CD4-positive, alpha-beta T cell (primary cell): ENCODE results near the gene TIAM1. TPM values are rescaled to one million over a fixed set of nuclear protein-coding genes. Genes with fewer than 3 reads are reported as not detected.

Experiments used
- ATAC-seq: fragments of 200-7000 bp; cut with Tn5 transposase; one replicate; pipeline ENCODE4 v1.10.0; 2022; ENCODE audit warnings: mild to moderate bottlenecking; ENCODE audit not compliant: poor library complexity
- CTCF ChIA-PET: fragments of 350-600 bp; sonication (Branson Sonifier 250); formaldehyde crosslinking; loops from one replicate; lab custom pipeline; 2021; ENCODE audit warnings: antibody characterized with exemption, inconsistent platforms; lab: Charles Lee
- POLR2A ChIA-PET: fragments of 350-600 bp; sonication (Branson Sonifier 250); formaldehyde crosslinking; loops from one replicate; lab custom pipeline; 2021; ENCODE audit warnings: antibody characterized with exemption, inconsistent platforms; lab: Charles Lee
- DNase-seq, 14 experiments: peaks; one replicate each; pipeline ENCODE4 v3.0.0-alpha.2; 2013 to 2020; ENCODE audit warnings: mixed read lengths in 2 of 14
- H3K27ac ChIP-seq, 2 donors: one replicate each; pipeline versions ENCODE4 v1.5.1 to v1.7.0; 2013; ENCODE audit warnings: low read length in 2 of 2, low read depth in 1 of 2, mild to moderate bottlenecking in 1 of 2
- H3K27me3 ChIP-seq, 2 experiments: 1 replicate in 1 of 2; 2 replicates in 1 of 2; pipeline versions ENCODE4 v1.6.1 to v1.7.0; 2013; ENCODE audit warnings: low read length in 2 of 2, control low read depth in 1 of 2, mild to moderate bottlenecking in 1 of 2, moderate library complexity in 1 of 2; ENCODE audit not compliant: insufficient read depth in 2 of 2, control insufficient read depth in 1 of 2
- H3K36me3 ChIP-seq: one replicate; pipeline ENCODE4 v1.6.1; 2013; ENCODE audit warnings: low read length, control low read depth; ENCODE audit not compliant: insufficient read depth
- H3K4me1 ChIP-seq: one replicate; pipeline ENCODE4 v1.6.1; 2013; ENCODE audit warnings: low read length, control low read depth; ENCODE audit not compliant: insufficient read depth
- H3K4me3 ChIP-seq: one replicate; pipeline ENCODE4 v1.5.1; 2013; ENCODE audit warnings: mild to moderate bottlenecking, low read length, moderate library complexity
- H3K9me3 ChIP-seq, 2 experiments: 1 replicate in 1 of 2; 2 replicates in 1 of 2; pipeline versions ENCODE4 v1.6.1 to v1.7.0; 2013; ENCODE audit warnings: low read length in 2 of 2, mild to moderate bottlenecking in 2 of 2, control low read depth in 1 of 2, moderate library complexity in 1 of 2; ENCODE audit not compliant: control insufficient read depth in 1 of 2, insufficient read depth in 1 of 2
- H3K27ac Mint-ChIP-seq: one replicate; pipeline ENCODE4 v1.8.0; 2020; ENCODE audit warnings: mixed read lengths
- H3K27me3 Mint-ChIP-seq: one replicate; pipeline ENCODE4 v1.8.0; 2021; ENCODE audit warnings: mixed read lengths
- H3K36me3 Mint-ChIP-seq: one replicate; pipeline ENCODE4 v1.8.0; 2021; ENCODE audit warnings: low read depth, mixed read lengths
- H3K4me1 Mint-ChIP-seq: one replicate; pipeline ENCODE4 v1.8.0; 2021; ENCODE audit warnings: low read depth, mixed read lengths
- H3K4me3 Mint-ChIP-seq: one replicate; pipeline ENCODE4 v1.8.0; 2020; ENCODE audit warnings: mild to moderate bottlenecking, mixed read lengths
- H3K9me3 Mint-ChIP-seq: one replicate; pipeline ENCODE4 v1.8.0; 2020; ENCODE audit warnings: mixed read lengths
- CTCF ChIP-seq: fragments of 200-600 bp; IDR thresholded peaks from one replicate; pipeline ENCODE4 v1.8.0; 2022; ENCODE audit warnings: antibody characterized with exemption, mild to moderate bottlenecking
- intact Hi-C, 2 experiments: fragments of 100-400 bp; cut with DNase I in 1 of 2; cut with micrococcal nuclease in 1 of 2; formaldehyde crosslinking; loops; one replicate each; pipeline versions ENCODE4 v1.15.1 to v1.9.0; 2023 to 2025; cut with DNase I, micrococcal nuclease
- total RNA-seq, 174 experiments: library from RNA in 2 of 174; stranded (reverse) in 2 of 174; gene quantifications; one replicate each; pipeline ENCODE4 v1.2.3 and lab custom pipeline; 2021 to 2026

The TIAM1 gene
- total RNA-seq, 2 experiments from 2014 or later = 39.6 to 39.8 TPM

GRCh38 chr21:31092832-31093625 is 251.0 kb downstream of the TIAM1 start:
- Histone ChIP-seq H3K9me3 (peaks cover 4 to 6% of the 10 kb centered on the region in 2 experiments), H3K36me3 (no peaks in the 10 kb centered on the region), H3K4me1 (no peaks in the 10 kb centered on the region), H3K27me3 (no peaks in the 10 kb centered on the region), H3K4me3 (no peak overlapping the region), H3K27ac (no peak overlapping the region)
- H3K27me3 Mint-ChIP-seq = no peaks in the 10 kb centered on the region
- ATAC-seq = no peak
- H3K4me1 Mint-ChIP-seq = no peaks in the 10 kb centered on the region
- intact Hi-C loops = no loop called here
- TF ChIP-seq CTCF = no peak
- H3K9me3 Mint-ChIP-seq = peaks cover 6% of the 10 kb centered on the region
- CTCF ChIA-PET = no interaction called here
- POLR2A ChIA-PET = no interaction called here
- no peak overlapping the region for H3K4me3 Mint-ChIP-seq
- H3K36me3 Mint-ChIP-seq = no peaks in the 10 kb centered on the region
- no peak for DNase-seq
- no peak overlapping the region for H3K27ac Mint-ChIP-seq

- DNase-seq (no peak), ATAC-seq (no peak)
- no peaks in the 10 kb centered on the region for H3K36me3 Mint-ChIP-seq
- H3K4me1 Mint-ChIP-seq = peaks cover 12% of the 10 kb centered on the region
- no peak overlapping the region for H3K27ac Mint-ChIP-seq
- Histone ChIP-seq H3K27ac (no peak overlapping the region), H3K9me3 (peaks cover 4 to 6% of the 10 kb centered on the region in 2 experiments), H3K27me3 (no peaks in the 10 kb centered on the region), H3K4me3 (no peak overlapping the region), H3K36me3 (no peaks in the 10 kb centered on the region), H3K4me1 (peaks cover 7% of the 10 kb centered on the region)
- peaks cover 6% of the 10 kb centered on the region for H3K9me3 Mint-ChIP-seq
- no peaks in the 10 kb centered on the region for H3K27me3 Mint-ChIP-seq
- no peak for TF ChIP-seq CTCF
- ChIA-PET POLR2A (no interaction called here), CTCF (interaction anchor here (1.3 kb wide), 1 partner anchor 490 kb away, joined by 3 read pairs; no protein-coding TSS in a partner anchor)
- intact Hi-C loops = no loop called here
- H3K4me3 Mint-ChIP-seq = no peak overlapping the region
These were observed 253.7 kb downstream of the TIAM1 start for GRCh38 chr21:31090376-31090775.

DNA sequence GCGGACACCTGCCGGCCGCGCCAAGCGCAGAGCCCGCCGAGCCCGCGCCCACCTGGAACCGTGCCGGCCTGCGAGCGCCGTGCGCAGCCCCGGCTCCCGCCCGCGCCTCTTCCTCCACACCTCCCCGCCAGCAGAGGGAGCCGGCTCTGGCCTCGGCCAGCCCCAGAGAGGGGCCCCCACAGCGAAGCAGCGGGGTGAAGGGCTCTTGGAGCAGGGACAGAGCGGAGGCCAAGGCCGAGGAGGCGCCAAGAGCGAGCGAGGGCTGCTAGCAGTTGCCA is 255.6 kb downstream of the TIAM1 start:
- peaks cover 0 to 6% of the 10 kb centered on the region in 2 experiments for H3K9me3 ChIP-seq
- no peak overlapping the region for H3K4me3 ChIP-seq
- Mint-ChIP-seq H3K9me3 (no peaks in the 10 kb centered on the region), H3K27me3 (no peaks in the 10 kb centered on the region), H3K27ac (no peak overlapping the region), H3K4me1 (peaks cover 12% of the 10 kb centered on the region), H3K4me3 (no peak overlapping the region), H3K36me3 (no peaks in the 10 kb centered on the region)
- H3K27ac ChIP-seq = no peak overlapping the region
- peaks cover 7% of the 10 kb centered on the region for H3K4me1 ChIP-seq
- H3K27me3 ChIP-seq = no peaks in the 10 kb centered on the region
- TF ChIP-seq CTCF = no peak
- ChIA-PET POLR2A (no interaction called here), CTCF (no interaction called here)
- ATAC-seq = no peak
- intact Hi-C loops = loop anchor here in 1 of 2 experiments (10.0 kb wide), 1 partner anchor 584 kb away; the partner anchor contains the start of gene KRTAP19-5
- no peaks in the 10 kb centered on the region for H3K36me3 ChIP-seq
- no peak for DNase-seq
